ENCODE results near the gene GPR156. TPM values are rescaled to one million over a fixed set of nuclear protein-coding genes. Genes with fewer than 3 reads are reported as not detected.

GPR156 gene
- total RNA-seq, 1 donor from 2014 or later, result 1.4 TPM

DNA sequence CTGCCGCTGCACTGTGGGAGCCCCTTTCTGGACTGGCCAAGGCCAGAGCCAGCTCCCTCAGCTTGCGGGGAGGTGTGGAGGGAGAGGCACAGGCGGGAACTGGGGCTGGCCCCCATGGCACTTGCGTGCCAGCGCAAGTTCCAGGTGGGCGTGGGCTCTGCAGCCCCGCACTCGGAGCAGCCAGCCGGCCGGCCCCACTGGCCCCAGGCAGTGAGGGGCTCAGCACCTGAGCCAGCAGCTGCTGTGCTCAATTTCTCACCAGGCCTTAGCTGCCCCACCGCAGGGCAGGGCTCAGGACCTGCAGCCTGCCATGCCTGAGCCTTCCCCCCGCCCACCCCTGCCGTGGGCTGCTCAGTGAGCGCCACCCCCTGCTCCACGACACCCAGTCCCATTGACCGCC is 4.6 kb upstream of the GPR156 start:
- no peak overlapping the region for H3K4me3 ChIP-seq (ENCODE audit: low read depth, low read length)
- TF ChIP-seq, protein P1, sequence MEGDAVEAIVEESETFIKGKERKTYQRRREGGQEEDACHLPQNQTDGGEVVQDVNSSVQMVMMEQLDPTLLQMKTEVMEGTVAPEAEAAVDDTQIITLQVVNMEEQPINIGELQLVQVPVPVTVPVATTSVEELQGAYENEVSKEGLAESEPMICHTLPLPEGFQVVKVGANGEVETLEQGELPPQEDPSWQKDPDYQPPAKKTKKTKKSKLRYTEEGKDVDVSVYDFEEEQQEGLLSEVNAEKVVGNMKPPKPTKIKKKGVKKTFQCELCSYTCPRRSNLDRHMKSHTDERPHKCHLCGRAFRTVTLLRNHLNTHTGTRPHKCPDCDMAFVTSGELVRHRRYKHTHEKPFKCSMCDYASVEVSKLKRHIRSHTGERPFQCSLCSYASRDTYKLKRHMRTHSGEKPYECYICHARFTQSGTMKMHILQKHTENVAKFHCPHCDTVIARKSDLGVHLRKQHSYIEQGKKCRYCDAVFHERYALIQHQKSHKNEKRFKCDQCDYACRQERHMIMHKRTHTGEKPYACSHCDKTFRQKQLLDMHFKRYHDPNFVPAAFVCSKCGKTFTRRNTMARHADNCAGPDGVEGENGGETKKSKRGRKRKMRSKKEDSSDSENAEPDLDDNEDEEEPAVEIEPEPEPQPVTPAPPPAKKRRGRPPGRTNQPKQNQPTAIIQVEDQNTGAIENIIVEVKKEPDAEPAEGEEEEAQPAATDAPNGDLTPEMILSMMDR (conservative IDR thresholded peaks at IDR 0.05; ENCODE audit: low read depth, low read length), result no peak
- DNase-seq (ENCODE audit: low read depth), result no peak

DNA sequence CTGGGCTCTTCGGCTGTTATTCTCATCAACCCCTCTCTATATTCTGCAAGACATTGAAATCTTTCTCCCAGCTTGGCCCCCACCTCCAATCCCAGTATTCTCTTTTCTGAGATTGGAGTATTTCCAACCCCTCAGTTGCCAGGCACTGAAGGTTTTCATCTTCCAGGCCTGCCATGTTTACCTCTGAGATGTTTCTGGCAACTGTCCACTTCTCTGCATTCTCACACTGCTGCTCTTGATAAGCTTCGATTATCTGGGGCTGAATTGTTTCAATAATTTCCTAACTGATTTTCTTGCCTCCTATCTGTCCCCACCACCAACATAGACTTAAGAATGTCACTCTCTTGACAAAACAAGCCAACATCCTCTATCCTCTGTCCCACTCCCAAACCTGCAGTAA is 1.4 kb upstream of the GPR156 start:
- no peak for DNase-seq (ENCODE audit: low read depth)
- H3K4me3 ChIP-seq (ENCODE audit: low read depth, low read length), result no peak overlapping the region
- TF ChIP-seq, protein P1 (conservative IDR thresholded peaks at IDR 0.05; ENCODE audit: low read depth, low read length), result no peak

DNA sequence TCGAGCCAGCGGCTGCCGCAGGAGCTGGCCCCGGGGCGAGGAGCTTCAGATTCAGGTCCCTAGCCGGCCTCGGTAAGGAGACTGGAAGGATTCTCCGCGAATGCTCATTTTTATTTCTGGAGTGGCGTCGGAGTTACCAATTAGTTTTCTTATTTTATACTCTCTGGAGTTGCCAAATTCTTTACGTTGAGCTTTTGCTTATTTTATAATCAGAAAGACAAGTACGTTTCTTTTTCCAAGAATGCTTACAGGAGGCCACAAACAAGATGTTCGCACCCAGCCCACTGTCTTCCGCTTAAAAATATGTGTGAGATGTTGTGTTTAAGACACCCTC is 453 bp upstream of the GPR156 start:
- DNase-seq (ENCODE audit: low read depth), result no peak
- H3K4me3 ChIP-seq (ENCODE audit: low read depth, low read length), result peak overlapping the region; percentile 60
- TF ChIP-seq, protein P1 (conservative IDR thresholded peaks at IDR 0.05; ENCODE audit: low read depth, low read length), result no peak

DNA sequence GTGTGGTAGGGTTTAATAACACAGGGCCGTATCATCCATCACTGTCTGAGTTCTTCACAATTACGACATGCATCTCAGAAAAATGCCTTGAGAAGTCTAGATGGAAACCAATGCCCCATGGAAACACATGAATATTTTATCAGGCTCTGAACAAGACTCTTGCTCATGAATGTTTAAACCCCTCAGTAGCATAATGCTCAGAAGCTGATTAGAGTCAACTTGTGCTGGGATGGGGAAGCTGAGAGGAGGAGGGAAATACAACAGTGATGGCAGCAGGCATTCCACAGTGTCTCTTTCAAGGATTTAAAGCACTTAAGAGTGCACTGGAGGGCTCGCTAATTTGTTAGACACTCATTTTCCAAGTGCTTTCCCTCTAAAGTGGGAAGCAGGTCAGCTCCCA is 3.8 kb downstream of the GPR156 start:
- no peak for DNase-seq (ENCODE audit: low read depth)
- H3K4me3 ChIP-seq (ENCODE audit: low read depth, low read length), result no peak overlapping the region
- TF ChIP-seq, protein P1 (conservative IDR thresholded peaks at IDR 0.05; ENCODE audit: low read depth, low read length), result no peak

DNA sequence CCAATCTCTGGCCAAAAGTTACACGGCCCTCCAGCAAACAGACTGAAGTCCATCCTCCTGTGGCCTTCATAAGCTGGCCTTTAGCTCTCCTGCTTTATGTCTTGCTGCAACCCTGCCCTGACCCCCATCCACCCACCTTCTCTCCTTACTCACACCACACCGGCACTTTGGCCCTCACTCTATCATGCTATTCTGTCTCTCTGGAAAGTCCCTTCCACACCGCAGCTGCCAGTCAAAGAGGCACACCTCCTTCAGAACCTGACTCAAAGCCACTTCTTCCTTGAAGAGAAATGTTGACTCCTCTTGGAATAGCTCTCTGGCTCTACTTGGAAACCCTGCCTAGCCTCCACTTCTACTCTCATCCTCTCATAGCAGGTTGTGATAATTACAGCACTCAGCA is 4.5 kb downstream of the GPR156 start:
- TF ChIP-seq, protein P1 (conservative IDR thresholded peaks at IDR 0.05; ENCODE audit: low read depth, low read length), result no peak
- no peak overlapping the region for H3K4me3 ChIP-seq (ENCODE audit: low read depth, low read length)
- DNase-seq (ENCODE audit: low read depth), result no peak

DNA sequence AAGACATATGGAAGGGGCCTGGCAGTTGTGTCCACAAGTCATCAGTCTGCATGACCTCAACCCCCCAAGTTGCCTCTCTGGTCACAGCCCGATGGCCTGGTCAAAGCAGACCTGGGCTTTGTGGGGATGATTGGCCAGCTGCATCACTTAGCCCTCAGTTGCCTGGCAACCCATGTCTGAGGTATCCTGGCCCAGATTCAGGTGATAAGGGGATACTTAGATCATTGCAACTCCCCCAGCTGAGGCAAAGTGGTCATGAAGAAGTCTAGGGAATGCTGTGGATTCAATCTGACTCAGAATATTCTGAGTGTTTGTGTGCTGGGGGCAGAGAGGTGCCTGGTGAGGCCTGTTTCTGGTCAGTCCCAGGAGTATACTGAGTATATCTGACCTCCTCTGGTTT is 5.0 kb downstream of the GPR156 start:
- TF ChIP-seq, protein P1 (conservative IDR thresholded peaks at IDR 0.05; ENCODE audit: low read depth, low read length), result no peak
- DNase-seq (ENCODE audit: low read depth), result no peak
- no peak overlapping the region for H3K4me3 ChIP-seq (ENCODE audit: low read depth, low read length)

DNA sequence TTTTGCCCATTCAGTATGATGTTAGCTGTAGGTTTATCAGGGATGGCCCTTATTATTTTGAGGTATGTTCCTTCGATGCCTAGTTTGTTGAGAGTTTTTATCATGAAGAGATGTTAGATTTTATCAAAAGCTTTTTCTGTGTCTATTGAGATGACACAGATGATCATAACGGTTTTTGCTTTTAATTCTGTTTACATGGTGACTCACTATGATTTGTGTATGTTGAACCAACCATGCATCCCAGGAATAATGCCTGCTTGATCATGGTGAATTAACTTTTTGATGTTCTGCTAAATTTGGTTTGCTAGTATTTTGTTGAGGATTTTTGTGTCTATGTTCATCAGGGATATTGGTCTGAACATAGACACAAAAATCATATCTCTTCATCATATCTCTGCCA is 8.3 kb downstream of the GPR156 start:
- TF ChIP-seq, protein P1 (conservative IDR thresholded peaks at IDR 0.05; ENCODE audit: low read depth, low read length), result no peak
- no peak for DNase-seq (ENCODE audit: low read depth)
- no peak overlapping the region for H3K4me3 ChIP-seq (ENCODE audit: low read depth, low read length)

All from epithelial cell of proximal tubule (primary cell).